CD14-positive monocyte (primary cell): Measurements from ENCODE around the gene CMSS1. TPM values are rescaled to one million over a fixed set of nuclear protein-coding genes. Genes with fewer than 3 reads are reported as not detected.

Source experiments
- DNase-seq, 3 donors: peaks; one replicate each; pipeline ENCODE4 v3.0.0-alpha.2; 2011 to 2022
- H2AFZ ChIP-seq: 2 replicates; pipeline ENCODE4 v1.6.0; 2012; ENCODE audit warnings: mild to moderate bottlenecking, low read depth, low read length, inconsistent platforms; ENCODE audit not compliant: insufficient read depth, poor library complexity, severe bottlenecking
- H3K27ac ChIP-seq, 2 donors: 1 replicate in 1 of 2; 2 replicates in 1 of 2; pipeline ENCODE4 v1.5.1; 2012 to 2013; ENCODE audit warnings: low read length in 2 of 2, control low read depth in 1 of 2, inconsistent platforms in 1 of 2, low read depth in 1 of 2, mild to moderate bottlenecking in 1 of 2
- H3K27me3 ChIP-seq, 2 donors: one replicate each; pipeline versions ENCODE4 v1.6.0 to v1.6.1; 2011 to 2013; ENCODE audit warnings: low read length in 2 of 2; ENCODE audit not compliant: control insufficient read depth in 2 of 2, insufficient read depth in 2 of 2
- H3K36me3 ChIP-seq, 2 donors: replicated peaks in 1 of 2; 1 replicate in 1 of 2; 2 replicates in 1 of 2; pipeline versions ENCODE4 v1.5.1 to v1.6.1; 2012 to 2013; ENCODE audit warnings: low read length in 2 of 2, control low read depth in 1 of 2, inconsistent platforms in 1 of 2, mild to moderate bottlenecking in 1 of 2; ENCODE audit not compliant: insufficient read depth in 2 of 2, control insufficient read depth in 1 of 2
- H3K4me1 ChIP-seq, 2 donors: 1 replicate in 1 of 2; 2 replicates in 1 of 2; pipeline versions ENCODE4 v1.5.1 to v1.6.1; 2012 to 2013; ENCODE audit warnings: low read length in 2 of 2, control low read depth in 1 of 2, inconsistent platforms in 1 of 2, mild to moderate bottlenecking in 1 of 2, moderate library complexity in 1 of 2; ENCODE audit not compliant: insufficient read depth in 2 of 2, control insufficient read depth in 1 of 2
- H3K4me2 ChIP-seq: replicated peaks from 2 replicates; pipeline ENCODE3; 2012; ENCODE audit warnings: low read length, moderate library complexity, mild to moderate bottlenecking; ENCODE audit not compliant: poor library complexity, severe bottlenecking; ENCODE audit errors: extremely low read depth
- H3K4me3 ChIP-seq, 3 experiments: fragments of 200-600 bp in 1 of 3; sonication (generic) in 1 of 3; replicated peaks in 1 of 3; 1 replicate in 2 of 3; 2 replicates in 1 of 3; pipeline ENCODE4 v1.5.1; 2011 to 2013; ENCODE audit warnings: low read length in 3 of 3, mild to moderate bottlenecking in 3 of 3, control low read depth in 2 of 3, low read depth in 2 of 3, inconsistent platforms in 1 of 3, moderate library complexity in 1 of 3
- H3K79me2 ChIP-seq: 2 replicates; pipeline ENCODE4 v1.6.0; 2012; ENCODE audit warnings: mild to moderate bottlenecking, control low read depth, inconsistent platforms, low read length, moderate library complexity; ENCODE audit not compliant: insufficient read depth
- H3K9ac ChIP-seq: 2 replicates; pipeline ENCODE4 v1.6.0; 2017; ENCODE audit warnings: low read length, mild to moderate bottlenecking; ENCODE audit not compliant: insufficient read depth, poor library complexity, severe bottlenecking
- H3K9me3 ChIP-seq, 2 donors: replicated peaks in 1 of 2; 1 replicate in 1 of 2; 2 replicates in 1 of 2; pipeline versions ENCODE4 v1.5.1 to v1.6.1; 2012 to 2013; ENCODE audit warnings: low read length in 2 of 2, control low read depth in 1 of 2; ENCODE audit not compliant: control insufficient read depth in 1 of 2, insufficient read depth in 1 of 2
- H4K20me1 ChIP-seq: 2 replicates; pipeline ENCODE4 v1.6.0; 2012; ENCODE audit warnings: mild to moderate bottlenecking, low read length, control low read depth, moderate library complexity; ENCODE audit not compliant: insufficient read depth
- H3K27ac Mint-ChIP-seq, 7 donors: one replicate each; pipeline ENCODE4 v1.8.0; 2020; ENCODE audit warnings: mild to moderate bottlenecking in 7 of 7, mixed read lengths in 7 of 7, moderate library complexity in 6 of 7, inconsistent platforms in 2 of 7
- H3K27me3 Mint-ChIP-seq, 3 donors: one replicate each; pipeline ENCODE4 v1.8.0; 2021 to 2022; ENCODE audit warnings: low read depth in 3 of 3, mild to moderate bottlenecking in 3 of 3, mixed read lengths in 3 of 3, moderate library complexity in 3 of 3, inconsistent platforms in 1 of 3
- H3K36me3 Mint-ChIP-seq, 2 donors: one replicate each; pipeline ENCODE4 v1.8.0; 2020; ENCODE audit warnings: mixed read lengths in 2 of 2, inconsistent platforms in 1 of 2, mild to moderate bottlenecking in 1 of 2
- H3K4me1 Mint-ChIP-seq: one replicate; pipeline ENCODE4 v1.8.0; 2020; ENCODE audit warnings: mild to moderate bottlenecking, mixed read lengths
- H3K4me3 Mint-ChIP-seq, 2 donors: one replicate each; pipeline ENCODE4 v1.8.0; 2020; ENCODE audit warnings: mild to moderate bottlenecking in 2 of 2, mixed read lengths in 2 of 2, moderate library complexity in 1 of 2
- H3K9me3 Mint-ChIP-seq, 7 donors: one replicate each; pipeline ENCODE4 v1.8.0; 2020 to 2022; ENCODE audit warnings: mixed read lengths in 7 of 7, mild to moderate bottlenecking in 6 of 7, moderate library complexity in 6 of 7, inconsistent platforms in 2 of 7
- CTCF ChIP-seq: fragments of 200-600 bp; IDR thresholded peaks from one replicate; pipeline ENCODE4 v1.8.0; 2022; ENCODE audit warnings: antibody characterized with exemption, mild to moderate bottlenecking
- WGBS: methylation state at CpG from one replicate; pipeline ENCODE4 v1.1.5; 2013; ENCODE audit warnings: missing lambda C conversion rate; ENCODE audit not compliant: insufficient coverage; 5-methylcytosine and 5-hydroxymethylcytosine counted together
- intact Hi-C, 2 donors: fragments of 100-400 bp; cut with micrococcal nuclease; formaldehyde crosslinking; loops; one replicate each; pipeline versions ENCODE4 v1.15.0 to v1.15.1; 2023
- polyA plus RNA-seq, 3 donors: library from polyadenylated mRNA; depleted of rRNA in 1 of 3; unstranded in 2 of 3; stranded (reverse) in 1 of 3; fragments of 300-500 nt in 2 of 3; fragments of >200 nt in 1 of 3; fragmentation: Illumina TruSeq in 2 of 3; gene quantifications; 1 replicate in 2 of 3; 2 replicates in 1 of 3; pipeline ENCODE4 v1.2.3, GENCODE V29; 2012 to 2021

Gene CMSS1
- polyA plus RNA-seq, 3 donors, result 1.1 to 3.6 (median 2.2) TPM

GRCh38 chr3:100024520-100025303, 207.1 kb downstream of the CMSS1 start:
- Mint-ChIP-seq H3K4me1 (no peaks in the 10 kb centered on the region), H3K4me3 (no peak overlapping the region), H3K27me3 (no peaks in the 10 kb centered on the region), H3K27ac (no peak overlapping the region), H3K9me3 (no peaks in the 10 kb centered on the region), H3K36me3 (no peaks in the 10 kb centered on the region)
- DNase-seq, result no peak
- H3K79me2 ChIP-seq, result no peaks in the 10 kb centered on the region
- H3K9ac ChIP-seq, result no peak overlapping the region
- no peak overlapping the region for H3K4me3 ChIP-seq
- H3K4me2 ChIP-seq, result no peak overlapping the region
- no peaks in the 10 kb centered on the region for H3K4me1 ChIP-seq
- H4K20me1 ChIP-seq, result no peaks in the 10 kb centered on the region
- 91% methylated on average over 1 of the region's 7 CpGs for WGBS
- no peak overlapping the region for H2AFZ ChIP-seq
- TF ChIP-seq CTCF, result no peak
- no peaks in the 10 kb centered on the region for H3K27me3 ChIP-seq
- H3K36me3 ChIP-seq, result no peaks in the 10 kb centered on the region
- intact Hi-C loops, result no loop called here
- H3K27ac ChIP-seq, result no peak overlapping the region
- no peaks in the 10 kb centered on the region for H3K9me3 ChIP-seq

GRCh38 chr3:100027321-100027720, 209.7 kb downstream of the CMSS1 start:
- Mint-ChIP-seq H3K4me1 (no peaks in the 10 kb centered on the region), H3K36me3 (no peaks in the 10 kb centered on the region), H3K4me3 (no peak overlapping the region), H3K27ac (no peak overlapping the region), H3K9me3 (no peaks in the 10 kb centered on the region), H3K27me3 (no peaks in the 10 kb centered on the region)
- Histone ChIP-seq H3K36me3 (no peaks in the 10 kb centered on the region), H4K20me1 (no peaks in the 10 kb centered on the region), H3K27me3 (no peaks in the 10 kb centered on the region), H3K27ac (no peak overlapping the region), H3K9ac (no peak overlapping the region), H3K4me1 (no peaks in the 10 kb centered on the region), H3K9me3 (no peaks in the 10 kb centered on the region), H3K79me2 (no peaks in the 10 kb centered on the region), H3K4me3 (no peak overlapping the region), H2AFZ (no peak overlapping the region), H3K4me2 (no peak overlapping the region)
- no CpG with 5 or more reads among the region's 1 CpG for whole genome bisulfite sequencing
- intact Hi-C loops, result no loop called here
- no peak for TF ChIP-seq CTCF
- DNase-seq, result no peak
